ENCODE measurements around the gene C6orf52.

C6orf52 gene

GRCh38 chr6:10658910-10659698, 35.3 kb downstream of the C6orf52 start:
- in situ Hi-C loops (cut with HindIII; ENCODE audit: low sequenced_read_pairs), result no loop called here

- in situ Hi-C loops (cut with HindIII; ENCODE audit: low sequenced_read_pairs), result no loop called here
These were observed 38.8 kb downstream of the C6orf52 start for GRCh38 chr6:10655508-10656055.

GRCh38 chr6:10644225-10644624, 50.2 kb downstream of the C6orf52 start:
- in situ Hi-C loops (cut with HindIII; ENCODE audit: low sequenced_read_pairs), result no loop called here

GRCh38 chr6:10643201-10643651, 51.2 kb downstream of the C6orf52 start:
- in situ Hi-C loops (cut with HindIII; ENCODE audit: low sequenced_read_pairs), result no loop called here

GRCh38 chr6:10641528-10641927, 52.9 kb downstream of the C6orf52 start:
- in situ Hi-C loops (cut with HindIII; ENCODE audit: low sequenced_read_pairs), result no loop called here

- in situ Hi-C loops (cut with HindIII; ENCODE audit: low sequenced_read_pairs), result no loop called here
These were observed 54.0 kb downstream of the C6orf52 start for GRCh38 chr6:10640412-10640811.

- in situ Hi-C loops (cut with HindIII; ENCODE audit: low sequenced_read_pairs), result no loop called here
These were observed 61.2 kb downstream of the C6orf52 start for GRCh38 chr6:10633216-10633615.

- in situ Hi-C loops (cut with HindIII; ENCODE audit: low sequenced_read_pairs), result no loop called here
These were observed 64.2 kb downstream of the C6orf52 start for GRCh38 chr6:10630178-10630577.

- in situ Hi-C loops (cut with HindIII; ENCODE audit: low sequenced_read_pairs), result no loop called here
These were observed 66.6 kb downstream of the C6orf52 start for GRCh38 chr6:10627800-10628199.

GRCh38 chr6:10626154-10626741, 68.2 kb downstream of the C6orf52 start:
- in situ Hi-C loops (cut with HindIII; ENCODE audit: low sequenced_read_pairs), result no loop called here

- in situ Hi-C loops (cut with HindIII; ENCODE audit: low sequenced_read_pairs), result no loop called here
These were observed 69.6 kb downstream of the C6orf52 start for GRCh38 chr6:10624836-10625235.

GRCh38 chr6:10621847-10622246, 72.6 kb downstream of the C6orf52 start:
- in situ Hi-C loops (cut with HindIII; ENCODE audit: low sequenced_read_pairs), result no loop called here
